BJ (cell line): ENCODE measurements around the gene HCRTR1. TPM values are rescaled to one million over a fixed set of nuclear protein-coding genes. Genes with fewer than 3 reads are reported as not detected.

Experiments
- CTCF ChIA-PET: fragments of 350-600 bp; formaldehyde crosslinking; extraction: SDS; loops from one replicate; lab custom pipeline; 2021; ENCODE audit warnings: antibody characterized with exemption, inconsistent platforms; lab: Yijun Ruan, JAX
- POLR2A ChIA-PET: fragments of 300-600 bp; sonication (Branson Sonifier 250); formaldehyde crosslinking; extraction: SDS; loops from one replicate; lab custom pipeline; 2021; ENCODE audit warnings: antibody characterized with exemption; lab: Charles Lee
- DNase-seq: peaks from one replicate; pipeline ENCODE4 v3.0.0-alpha.2; 2011; ENCODE audit warnings: low read depth
- H3K27me3 ChIP-seq: 2 replicates; pipeline ENCODE4 v1.6.0; 2011; ENCODE audit warnings: low read length; ENCODE audit not compliant: control insufficient read depth, insufficient read depth
- H3K36me3 ChIP-seq: 2 replicates; pipeline ENCODE4 v1.5.1; 2011; ENCODE audit warnings: low read length; ENCODE audit not compliant: control insufficient read depth, insufficient read depth
- H3K4me3 ChIP-seq: 2 replicates; pipeline ENCODE4 v1.5.1; 2011; ENCODE audit warnings: low read depth, mild to moderate bottlenecking, control low read depth, low read length
- CTCF ChIP-seq: IDR thresholded peaks from 2 replicates; pipeline ENCODE4 v1.5.1; 2011; ENCODE audit warnings: low read depth, mild to moderate bottlenecking, control low read depth, inconsistent platforms, low read length, moderate library complexity; ENCODE audit not compliant: insufficient read depth
- polyA plus RNA-seq: library from polyadenylated mRNA; depleted of rRNA; stranded (reverse); fragments of >200 nt; gene quantifications from 2 replicates; pipeline ENCODE4 v1.2.3, GENCODE V29; 2011

Gene HCRTR1
- polyA plus RNA-seq, 1 experiment, result not detected

GRCh38 chr1:31588751-31589515 is 28.6 kb upstream of the HCRTR1 start:
- Histone ChIP-seq H3K36me3 (peaks cover 6% of the 10 kb centered on the region), H3K4me3 (0 out of 2 replicates have a peak overlapping the region, but pooled peaks have one; percentile 7), H3K27me3 (no peaks in the 10 kb centered on the region)
- no peak for DNase-seq
- POLR2A ChIA-PET, result no interaction called here
- CTCF ChIA-PET, result interaction anchor here (0.7 to 19.4 kb wide), 6 partner anchors 8 to 200 kb away, joined by 3 to 366 read pairs (median 3); partner anchors contain the start of gene TINAGL1
- TF ChIP-seq CTCF, result no peak

- Histone ChIP-seq H3K4me3 (no peak overlapping the region), H3K36me3 (peaks cover 2% of the 10 kb centered on the region; the same call in 1 of the 2 replicates), H3K27me3 (no peaks in the 10 kb centered on the region)
- CTCF ChIA-PET, result interaction anchor here (1.1 to 19.4 kb wide), 8 partner anchors 10 to 198 kb away, joined by 3 to 366 read pairs (median 4); partner anchors contain the start of genes HCRTR1 and TINAGL1
- TF ChIP-seq CTCF, result no peak
- DNase-seq, result no peak
- POLR2A ChIA-PET, result interaction anchor here (0.5 kb wide), 1 partner anchor 590 kb away, joined by 11 read pairs; no protein-coding TSS in a partner anchor
Observed at GRCh38 chr1:31591425-31592093, 25.9 kb upstream of the HCRTR1 start.

GRCh38 chr1:31592132-31592531 is 25.4 kb upstream of the HCRTR1 start:
- no peak for TF ChIP-seq CTCF
- DNase-seq, result no peak
- no peaks in the 10 kb centered on the region for H3K27me3 ChIP-seq
- H3K4me3 ChIP-seq, result no peak overlapping the region
- ChIA-PET CTCF (interaction anchor here (1.1 to 19.4 kb wide), 8 partner anchors 11 to 197 kb away, joined by 3 to 366 read pairs (median 6); partner anchors contain the start of genes HCRTR1 and TINAGL1), POLR2A (no interaction called here)
- H3K36me3 ChIP-seq, result peaks cover 2% of the 10 kb centered on the region; the same call in 1 of the 2 replicates

GRCh38 chr1:31593136-31593665 is 24.3 kb upstream of the HCRTR1 start:
- ChIA-PET POLR2A (no interaction called here), CTCF (interaction anchor here (0.6 to 19.4 kb wide), 15 partner anchors 8 to 515 kb away, joined by 3 to 366 read pairs (median 3); partner anchors contain the start of gene TINAGL1)
- no peaks in the 10 kb centered on the region for H3K27me3 ChIP-seq
- no peak overlapping the region for H3K4me3 ChIP-seq
- DNase-seq, result no peak
- H3K36me3 ChIP-seq, result no peaks in the 10 kb centered on the region
- TF ChIP-seq CTCF, result no peak
